ENCODE measurements around the gene CPLANE2.
A peak's percentile ranks its signal among the peaks of the same experiment; 100 is the strongest.
"Not testable (repeated sequence)": the region's sequence is repeated elsewhere in the genome, so short reads cannot be mapped to it uniquely, and the experiment has no call there.

Gene CPLANE2

DNA sequence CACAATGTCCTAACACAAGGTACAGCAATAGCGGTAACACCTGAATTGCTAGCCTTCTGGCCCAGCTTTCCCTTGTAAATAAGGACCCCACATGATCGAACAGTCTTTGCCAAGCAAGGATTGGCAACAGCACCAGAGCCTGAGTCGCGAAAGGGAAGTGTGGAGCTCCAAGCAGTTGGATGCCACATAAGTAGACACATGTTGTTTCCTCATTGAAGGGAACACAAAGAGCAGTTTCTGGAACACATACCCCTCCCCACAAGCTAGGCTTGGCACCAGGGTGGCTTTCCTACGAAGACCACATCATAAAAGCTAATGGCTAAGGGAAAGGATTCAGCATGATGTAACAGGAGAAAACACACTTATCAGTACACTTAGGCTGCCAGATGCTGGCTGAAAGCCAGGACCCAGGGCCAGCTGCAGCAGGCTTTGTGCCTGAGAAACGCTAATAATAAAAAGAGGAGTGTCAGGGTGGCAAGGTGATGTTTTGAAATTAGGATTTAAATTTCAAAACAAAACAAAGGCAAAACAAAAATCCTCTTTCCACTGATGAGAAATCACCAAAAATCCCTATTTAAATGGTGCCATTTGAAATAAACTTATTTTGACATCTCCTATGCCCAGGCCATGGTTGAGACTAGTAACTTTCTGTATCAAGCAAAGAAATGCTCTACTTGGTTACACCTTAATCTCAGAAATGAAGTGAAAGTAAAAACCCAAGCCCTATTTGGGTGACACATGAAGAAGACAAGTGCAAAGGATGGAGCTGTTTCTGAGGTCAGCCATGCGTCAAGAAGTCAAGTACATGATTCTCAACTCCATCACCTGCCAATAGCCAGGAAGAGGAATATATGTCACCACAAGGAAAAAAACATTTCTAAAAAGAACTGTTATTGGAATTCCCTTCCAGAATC, 11.9 kb upstream of the CPLANE2 start:
- peak; percentile 63 for DNase-seq (ENCODE audit: low spot score)
- TF ChIP-seq, protein P1, sequence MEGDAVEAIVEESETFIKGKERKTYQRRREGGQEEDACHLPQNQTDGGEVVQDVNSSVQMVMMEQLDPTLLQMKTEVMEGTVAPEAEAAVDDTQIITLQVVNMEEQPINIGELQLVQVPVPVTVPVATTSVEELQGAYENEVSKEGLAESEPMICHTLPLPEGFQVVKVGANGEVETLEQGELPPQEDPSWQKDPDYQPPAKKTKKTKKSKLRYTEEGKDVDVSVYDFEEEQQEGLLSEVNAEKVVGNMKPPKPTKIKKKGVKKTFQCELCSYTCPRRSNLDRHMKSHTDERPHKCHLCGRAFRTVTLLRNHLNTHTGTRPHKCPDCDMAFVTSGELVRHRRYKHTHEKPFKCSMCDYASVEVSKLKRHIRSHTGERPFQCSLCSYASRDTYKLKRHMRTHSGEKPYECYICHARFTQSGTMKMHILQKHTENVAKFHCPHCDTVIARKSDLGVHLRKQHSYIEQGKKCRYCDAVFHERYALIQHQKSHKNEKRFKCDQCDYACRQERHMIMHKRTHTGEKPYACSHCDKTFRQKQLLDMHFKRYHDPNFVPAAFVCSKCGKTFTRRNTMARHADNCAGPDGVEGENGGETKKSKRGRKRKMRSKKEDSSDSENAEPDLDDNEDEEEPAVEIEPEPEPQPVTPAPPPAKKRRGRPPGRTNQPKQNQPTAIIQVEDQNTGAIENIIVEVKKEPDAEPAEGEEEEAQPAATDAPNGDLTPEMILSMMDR (IDR thresholded peaks at IDR 0.05; ENCODE audit: extremely low read depth, missing control alignments): no peak

DNA sequence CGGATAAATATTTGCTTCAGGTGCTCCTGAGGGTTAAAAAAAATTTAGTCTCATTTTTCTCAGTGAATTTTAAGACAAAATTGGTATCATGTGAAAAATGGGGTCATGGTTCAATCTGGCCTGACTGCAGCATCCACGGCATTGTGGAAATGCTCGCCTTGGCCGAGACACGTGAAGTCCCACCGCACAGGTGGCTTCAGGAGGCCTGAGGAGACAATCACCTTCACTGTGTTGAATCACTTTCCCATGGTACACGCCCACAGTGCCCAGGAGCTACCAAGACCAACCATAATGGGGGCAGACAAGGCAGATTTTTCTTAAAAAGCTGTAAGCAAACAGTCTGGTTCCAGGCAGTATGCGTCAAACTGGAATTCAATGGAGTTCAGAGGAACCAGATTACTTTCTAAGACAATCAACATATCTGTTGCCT, 11.0 kb upstream of the CPLANE2 start:
- no peak for DNase-seq (ENCODE audit: low spot score)
- TF ChIP-seq, protein P1 (IDR thresholded peaks at IDR 0.05; ENCODE audit: extremely low read depth, missing control alignments): no peak

DNA sequence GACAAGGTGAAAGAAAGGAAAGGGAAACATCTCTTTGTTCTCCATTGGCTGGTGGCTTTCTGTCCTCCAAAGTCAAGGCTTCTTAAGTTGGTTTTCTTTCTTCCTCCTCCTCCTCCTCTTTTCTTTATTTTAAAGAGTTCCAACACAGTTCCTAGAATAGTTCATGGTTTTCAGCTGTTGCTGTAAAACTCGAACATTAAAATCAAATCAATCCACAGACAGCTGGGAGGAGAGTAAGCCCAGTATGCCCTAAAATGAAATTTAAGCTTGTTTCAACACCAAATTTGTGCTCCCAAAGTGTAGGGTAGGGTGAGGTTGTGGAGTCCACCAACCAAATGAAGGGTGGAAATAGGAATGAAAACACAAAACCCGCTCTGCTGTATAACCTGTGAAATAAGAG, 10.5 kb upstream of the CPLANE2 start:
- TF ChIP-seq, protein P1 (IDR thresholded peaks at IDR 0.05; ENCODE audit: extremely low read depth, missing control alignments): no peak
- no peak for DNase-seq (ENCODE audit: low spot score)

DNA sequence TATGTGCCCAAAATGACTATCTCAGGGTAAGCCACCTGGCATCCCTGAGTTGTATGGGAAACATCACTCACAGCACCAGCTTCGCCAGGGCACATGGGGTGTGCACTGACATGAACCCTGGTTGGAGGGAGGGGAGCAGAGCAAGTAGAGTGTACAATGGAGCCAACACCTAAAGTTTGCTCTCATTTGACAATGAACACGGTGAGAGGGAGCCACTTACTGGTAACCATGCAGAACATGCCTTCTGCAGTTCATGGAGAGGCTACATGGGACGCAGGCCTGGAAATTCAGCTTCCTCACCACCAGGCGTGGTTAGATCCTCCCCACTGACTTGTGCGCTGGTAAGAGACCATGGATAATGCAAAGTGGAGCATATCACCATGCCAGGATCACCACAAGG, 10.0 kb upstream of the CPLANE2 start:
- no peak for DNase-seq (ENCODE audit: low spot score)
- TF ChIP-seq, protein P1 (IDR thresholded peaks at IDR 0.05; ENCODE audit: extremely low read depth, missing control alignments): no peak

GRCh38 chr1:16246239-16246638, 9.3 kb upstream of the CPLANE2 start:
- not testable (repeated sequence) for DNase-seq (ENCODE audit: low spot score)

- TF ChIP-seq, protein P1 (IDR thresholded peaks at IDR 0.05; ENCODE audit: extremely low read depth, missing control alignments): no peak
- no peak for DNase-seq (ENCODE audit: low spot score)
Measured at GRCh38 chr1:16245476-16246196, 8.7 kb upstream of the CPLANE2 start.

GRCh38 chr1:16244650-16245285, 7.8 kb upstream of the CPLANE2 start:
- TF ChIP-seq, protein P1 (IDR thresholded peaks at IDR 0.05; ENCODE audit: extremely low read depth, missing control alignments): no peak
- DNase-seq (ENCODE audit: low spot score): no peak
